T1000 (cell line): ENCODE measurements around the gene RALGAPA2.

Experiments used
- DNase-seq: peaks from one replicate; lab custom pipeline; 2025; ENCODE audit warnings: mixed read lengths; lab: John Stamatoyannopoulos, UW

RALGAPA2 gene

DNA sequence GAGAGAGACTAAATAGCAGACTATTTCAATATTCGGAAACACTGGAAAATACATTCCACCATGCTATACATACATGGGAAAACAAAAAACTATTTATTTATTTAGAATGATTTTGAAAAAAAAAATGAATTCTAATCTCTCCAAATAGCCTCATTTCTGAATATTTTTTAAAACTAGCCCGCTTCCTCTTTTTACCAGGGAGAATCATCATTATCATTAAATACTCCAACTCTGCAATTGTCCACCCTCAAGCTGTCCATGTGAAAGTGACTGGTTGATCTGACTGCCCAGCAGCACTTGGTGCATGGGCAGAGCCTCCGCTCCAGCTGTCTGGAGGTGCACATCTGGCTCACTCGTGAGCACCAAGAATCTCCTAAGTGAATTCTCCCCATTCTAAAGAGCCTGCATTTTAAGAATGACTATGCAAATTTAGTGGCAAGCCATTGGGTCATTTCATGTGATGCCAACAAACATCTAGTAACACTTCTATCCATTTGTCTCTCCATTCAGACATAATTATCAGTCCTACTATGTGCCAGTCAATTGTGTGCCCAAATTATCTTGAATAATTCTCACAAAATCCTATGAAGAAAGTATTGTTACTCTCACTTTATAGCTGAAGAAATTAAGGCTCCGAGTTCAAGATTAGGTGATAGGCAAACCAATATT, 279.7 kb downstream of the RALGAPA2 start:
- DNase-seq: no peak

GRCh38 chr20:20430066-20430465, 282.4 kb downstream of the RALGAPA2 start:
- no peak for DNase-seq

GRCh38 chr20:20428067-20428466, 284.4 kb downstream of the RALGAPA2 start:
- no peak for DNase-seq

DNA sequence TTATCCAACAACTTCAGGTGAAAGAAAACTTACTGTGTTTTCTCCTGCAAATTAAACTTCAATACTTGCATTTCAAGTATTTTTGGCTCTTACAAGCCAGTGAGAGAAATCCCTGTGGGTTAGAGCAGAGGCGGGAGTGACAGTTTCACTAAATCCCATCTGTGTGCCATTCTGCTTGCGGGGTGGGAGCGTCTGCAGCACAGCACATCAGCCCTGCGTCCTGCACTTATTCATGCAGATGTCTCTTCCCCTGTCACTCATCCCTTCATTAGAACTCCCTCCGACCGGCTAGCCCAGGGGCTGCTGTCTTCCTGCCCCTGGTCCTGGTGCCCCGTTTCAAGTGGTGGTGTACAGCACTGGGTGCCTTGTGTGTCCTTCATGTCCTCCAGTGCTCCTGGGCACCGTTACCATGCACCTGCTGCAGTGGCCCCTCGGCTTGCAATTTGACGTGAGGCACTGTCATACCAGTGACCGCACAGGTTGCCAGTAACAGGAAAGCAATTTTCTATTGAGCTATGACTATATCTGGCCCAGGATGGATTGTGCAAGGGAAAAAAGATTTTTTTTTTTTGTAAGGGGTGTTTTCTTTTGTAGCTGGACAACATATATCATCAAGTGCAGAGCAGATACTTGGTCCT, 285.1 kb downstream of the RALGAPA2 start:
- no peak for DNase-seq

- no peak for DNase-seq
Observed at GRCh38 chr20:20426655-20426907, 285.9 kb downstream of the RALGAPA2 start.

- no peak for DNase-seq
Observed at GRCh38 chr20:20425823-20426654, 286.4 kb downstream of the RALGAPA2 start.

GRCh38 chr20:20423117-20423516, 289.3 kb downstream of the RALGAPA2 start:
- DNase-seq: no peak

DNA sequence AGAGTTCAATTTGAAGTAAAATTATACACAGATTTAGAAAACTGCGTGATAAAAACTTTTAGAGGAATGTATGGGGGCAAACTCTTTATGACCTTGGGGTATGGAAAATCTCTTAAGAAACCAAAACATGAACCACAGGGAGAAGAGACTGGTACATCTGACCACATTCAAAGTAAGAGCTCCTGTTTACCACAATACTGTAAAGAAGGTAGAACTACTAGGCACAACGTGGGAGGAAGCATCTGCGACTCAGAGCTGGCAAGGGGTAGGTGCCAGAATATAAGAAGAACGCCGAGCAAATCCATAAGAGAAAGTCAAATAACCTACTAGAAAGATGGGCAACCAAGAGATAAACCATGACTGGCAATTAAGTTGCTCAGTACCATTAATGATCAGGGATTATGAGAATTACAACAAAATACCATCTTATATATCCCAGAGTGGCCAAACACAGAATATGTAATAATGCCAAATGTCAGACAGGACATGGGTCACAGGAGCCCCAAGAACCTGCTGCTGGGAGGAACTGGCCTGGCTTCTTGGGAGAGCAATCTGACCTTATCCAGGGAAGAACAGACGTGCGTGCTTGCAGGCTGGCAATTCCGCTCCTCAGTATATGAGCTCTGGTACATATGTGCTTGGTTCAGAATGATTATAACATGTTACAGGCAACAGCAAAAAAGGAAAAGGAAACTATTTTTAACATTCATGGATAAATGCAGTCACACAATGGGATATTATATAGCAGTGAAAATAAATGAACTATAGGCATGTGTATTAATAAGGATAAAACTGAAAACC, 294.4 kb downstream of the RALGAPA2 start:
- no peak for DNase-seq

GRCh38 chr20:20415321-20415720, 297.1 kb downstream of the RALGAPA2 start:
- DNase-seq: no peak

- no peak for DNase-seq
Observed at GRCh38 chr20:20414640-20415220, 297.7 kb downstream of the RALGAPA2 start.

DNA sequence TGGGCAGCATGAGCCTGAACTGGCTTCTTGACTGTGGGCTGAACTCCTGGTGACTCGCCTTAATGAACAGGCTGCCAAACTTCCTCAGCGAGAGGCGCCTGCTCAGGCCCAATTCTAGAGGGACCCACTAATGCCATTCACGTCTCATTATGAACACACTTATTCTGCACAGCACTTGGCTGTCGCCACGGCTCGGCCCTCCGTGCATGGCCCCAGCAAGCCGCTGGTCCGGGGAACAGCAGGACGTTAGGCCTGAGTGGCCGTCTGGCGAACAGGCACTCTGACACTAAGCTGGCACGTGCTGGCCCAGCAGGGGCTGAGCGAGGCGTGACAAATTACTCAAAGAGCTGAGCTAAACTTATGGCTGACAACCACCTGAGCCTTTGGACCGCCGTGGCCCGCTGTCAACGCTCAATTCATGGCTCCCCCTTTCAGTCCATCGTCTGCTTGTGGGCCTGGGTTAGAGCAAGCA, 298.6 kb downstream of the RALGAPA2 start:
- DNase-seq: no peak

GRCh38 chr20:20412750-20413149, 299.7 kb downstream of the RALGAPA2 start:
- DNase-seq: no peak

DNA sequence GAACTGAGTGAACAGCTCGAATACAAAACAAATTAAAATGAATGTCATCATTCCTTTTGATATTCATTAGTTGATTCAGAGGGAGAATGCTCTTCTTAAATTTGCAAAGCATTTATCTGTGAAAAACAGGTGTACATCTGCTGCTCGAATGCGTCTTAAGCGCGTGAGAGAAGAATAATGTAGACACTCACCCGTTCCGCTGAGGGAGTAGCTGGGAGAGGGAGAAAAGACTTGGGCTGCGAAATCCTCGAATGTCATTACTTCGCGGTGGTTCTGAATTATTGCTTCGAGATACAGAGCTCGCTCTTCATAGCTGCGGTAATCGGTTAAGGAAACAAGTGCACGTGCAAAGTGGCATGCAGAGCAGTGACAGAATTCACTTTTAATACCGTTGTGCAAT, 300.6 kb downstream of the RALGAPA2 start:
- DNase-seq: no peak

GRCh38 chr20:20411402-20411801, 301.0 kb downstream of the RALGAPA2 start:
- no peak for DNase-seq

- no peak for DNase-seq
Observed at GRCh38 chr20:20410678-20411077, 301.8 kb downstream of the RALGAPA2 start.

- no peak for DNase-seq
Observed at GRCh38 chr20:20409331-20409730, 303.1 kb downstream of the RALGAPA2 start.

GRCh38 chr20:20407891-20408805, 304.3 kb downstream of the RALGAPA2 start:
- no peak for DNase-seq

GRCh38 chr20:20406306-20406705, 306.1 kb downstream of the RALGAPA2 start:
- DNase-seq: no peak

GRCh38 chr20:20405623-20406022, 306.8 kb downstream of the RALGAPA2 start:
- no peak for DNase-seq

- no peak for DNase-seq
Observed at GRCh38 chr20:20404633-20405032, 307.8 kb downstream of the RALGAPA2 start.

- DNase-seq: no peak
Observed at GRCh38 chr20:20401991-20402390, 310.5 kb downstream of the RALGAPA2 start.
